GM23338 (cell line): ENCODE measurements around the gene BPI. TPM values are rescaled to one million over a fixed set of nuclear protein-coding genes. Genes with fewer than 3 reads are reported as not detected.

Source experiments
- ATAC-seq: fragments of 200-7000 bp; cut with Tn5 transposase; 3 replicates; pipeline ENCODE4 v1.9.1; 2020
- DNase-seq: peaks from one replicate; pipeline ENCODE4 v3.0.0-alpha.2; 2015; ENCODE audit warnings: low spot score
- H2AFZ ChIP-seq: fragments of 200-600 bp; sonication (generic); 2 replicates; pipeline ENCODE4 v1.8.0; 2016; ENCODE audit warnings: antibody characterized with exemption, mild to moderate bottlenecking, moderate library complexity
- H3F3A ChIP-seq: fragments of 200-600 bp; sonication (generic); replicated peaks from 2 replicates; pipeline ENCODE4 v1.8.0; 2017; ENCODE audit warnings: antibody characterized with exemption, mixed run types, low read depth
- H3K27ac ChIP-seq: fragments of 200-600 bp; sonication (generic); 2 replicates; pipeline ENCODE4 v1.6.1; 2016; ENCODE audit warnings: low read depth
- H3K27me3 ChIP-seq: fragments of 200-600 bp; sonication (generic); 2 replicates; pipeline ENCODE4 v1.8.0; 2016; ENCODE audit warnings: mild to moderate bottlenecking, mixed run types, moderate library complexity; ENCODE audit not compliant: insufficient read depth
- H3K36me3 ChIP-seq: fragments of 200-600 bp; sonication (generic); 2 replicates; pipeline ENCODE4 v1.8.0; 2016; ENCODE audit warnings: mild to moderate bottlenecking; ENCODE audit not compliant: insufficient read depth
- H3K4me1 ChIP-seq: fragments of 200-600 bp; sonication (generic); 2 replicates; pipeline ENCODE4 v1.8.0; 2016; ENCODE audit warnings: mild to moderate bottlenecking, moderate library complexity; ENCODE audit not compliant: insufficient read depth
- H3K4me2 ChIP-seq: fragments of 200-600 bp; sonication (generic); 2 replicates; pipeline ENCODE4 v1.7.1; 2017; ENCODE audit warnings: mixed run types
- H3K4me3 ChIP-seq: fragments of 200-600 bp; sonication (generic); 2 replicates; pipeline ENCODE4 v1.6.1; 2016; ENCODE audit warnings: mixed run types
- H3K79me2 ChIP-seq: fragments of 200-600 bp; sonication (generic); replicated peaks from 2 replicates; pipeline ENCODE4 v1.8.0; 2017; ENCODE audit warnings: mild to moderate bottlenecking; ENCODE audit not compliant: insufficient read depth
- H3K9me2 ChIP-seq: fragments of 200-600 bp; sonication (generic); 2 replicates; pipeline ENCODE4 v1.8.0; 2017; ENCODE audit not compliant: insufficient read depth
- H4K20me1 ChIP-seq: fragments of 200-600 bp; sonication (generic); replicated peaks from 2 replicates; pipeline ENCODE4 v1.8.0; 2017; ENCODE audit warnings: mild to moderate bottlenecking; ENCODE audit not compliant: insufficient read depth
- H3K27ac Mint-ChIP-seq: 2 replicates; pipeline ENCODE4 v1.8.0; 2020; ENCODE audit warnings: inconsistent platforms, mild to moderate bottlenecking, moderate library complexity, mixed read lengths
- H3K27me3 Mint-ChIP-seq: 3 replicates; pipeline ENCODE4 v1.8.0; 2022; ENCODE audit warnings: low read depth, mild to moderate bottlenecking, moderate library complexity, mixed read lengths, inconsistent platforms; ENCODE audit not compliant: insufficient read depth, poor library complexity
- H3K36me3 Mint-ChIP-seq: 3 replicates; pipeline ENCODE4 v1.8.0; 2021; ENCODE audit warnings: low read depth, mild to moderate bottlenecking, inconsistent platforms, moderate library complexity, mixed read lengths
- H3K4me1 Mint-ChIP-seq: 3 replicates; pipeline ENCODE4 v1.8.0; 2020; ENCODE audit warnings: mild to moderate bottlenecking, inconsistent platforms, mixed read lengths
- H3K4me3 Mint-ChIP-seq: 3 replicates; pipeline ENCODE4 v1.8.0; 2021; ENCODE audit warnings: moderate library complexity, mild to moderate bottlenecking, inconsistent platforms, mixed read lengths
- H3K9me3 Mint-ChIP-seq: 3 replicates; pipeline ENCODE4 v1.8.0; 2020; ENCODE audit warnings: moderate library complexity, mild to moderate bottlenecking, inconsistent platforms, mixed read lengths
- CREB1 ChIP-seq: fragments of 250-450 bp; sonication (Bioruptor Pico); IDR thresholded peaks from 2 replicates; pipeline ENCODE4 v1.5.0; 2020; ENCODE audit warnings: low read depth, mild to moderate bottlenecking, moderate library complexity
- EZH2 ChIP-seq: fragments of 200-600 bp; sonication (generic); IDR thresholded peaks from one replicate; pipeline ENCODE4 v1.8.0; 2017; ENCODE audit warnings: antibody characterized with exemption, mild to moderate bottlenecking, low read depth; ENCODE audit not compliant: unreplicated experiment
- JUNB ChIP-seq: IDR thresholded peaks from one replicate; pipeline ENCODE4 v1.6.1; 2016; ENCODE audit warnings: antibody characterized with exemption; ENCODE audit not compliant: unreplicated experiment
- NANOG ChIP-seq: IDR thresholded peaks from 2 replicates; pipeline ENCODE4 v1.6.1; 2016; ENCODE audit warnings: antibody characterized with exemption, borderline replicate concordance
- POLR2AphosphoS5 ChIP-seq: IDR thresholded peaks from 2 replicates; pipeline ENCODE4 v1.6.1; 2016; ENCODE audit warnings: antibody characterized with exemption, low read depth
- STAT1 ChIP-seq: IDR thresholded peaks from one replicate; pipeline ENCODE4 v1.6.1; 2016; ENCODE audit warnings: antibody characterized with exemption; ENCODE audit not compliant: unreplicated experiment
- ZNF114 ChIP-seq: fragments of 250-450 bp; sonication (Bioruptor Pico); IDR thresholded peaks from 2 replicates; pipeline ENCODE4 v1.5.0; 2020; ENCODE audit warnings: mild to moderate bottlenecking, moderate library complexity
- polyA plus RNA-seq: library from polyadenylated mRNA; unstranded; fragments of >200 nt; fragmentation: Nextera tagmentation; extraction: Ambion mirVana; gene quantifications from 2 replicates; pipeline ENCODE4 v1.2.1, GENCODE V29; 2016
- total RNA-seq: library from RNA; depleted of rRNA; stranded (reverse); fragments of >200 nt; shearing (Covaris generic); gene quantifications from 2 replicates; pipeline ENCODE4 v1.2.3, GENCODE V29; 2014
- TF ChIP-seq, protein P1 (sequence below), 2 experiments: fragments of 200-600 bp in 1 of 2; sonication (generic) in 1 of 2; conservative IDR thresholded peaks; 2 replicates each; pipeline versions ENCODE4 v1.5.1 to v1.6.1; 2016 to 2017; ENCODE audit warnings: antibody characterized with exemption in 2 of 2, low read depth in 2 of 2, mild to moderate bottlenecking in 2 of 2, moderate library complexity in 1 of 2

BPI gene
- total and polyA plus RNA-seq, 2 experiments from 2014 or later, result not detected

- Histone ChIP-seq H3K79me2 (no peaks in the 10 kb centered on the region), H3K27ac (no peak overlapping the region), H3K27me3 (no peaks in the 10 kb centered on the region), H2AFZ (no peak overlapping the region), H3K4me1 (no peaks in the 10 kb centered on the region), H3K4me3 (no peak overlapping the region), H3F3A (no peaks in the 10 kb centered on the region), H3K36me3 (no peaks in the 10 kb centered on the region), H3K4me2 (no peak overlapping the region), H3K9me2 (no peaks in the 10 kb centered on the region), H4K20me1 (no peaks in the 10 kb centered on the region)
- DNase-seq, result no peak
- H3K9me3 Mint-ChIP-seq, result peaks cover 5% of the 10 kb centered on the region; the same call in 2 of the 3 replicates
- no peak overlapping the region for H3K27ac Mint-ChIP-seq
- no peak overlapping the region for H3K4me3 Mint-ChIP-seq
- no peak for ATAC-seq
- H3K27me3 Mint-ChIP-seq, result peaks cover 6% of the 10 kb centered on the region
- TF ChIP-seq JUNB (no peak), EZH2 (no peak), ZNF114 (CRISPR knock-in tag) (no peak), NANOG (no peak), POLR2AphosphoS5 (no peak), CREB1 (CRISPR knock-in tag) (no peak)
- TF ChIP-seq, protein P1, sequence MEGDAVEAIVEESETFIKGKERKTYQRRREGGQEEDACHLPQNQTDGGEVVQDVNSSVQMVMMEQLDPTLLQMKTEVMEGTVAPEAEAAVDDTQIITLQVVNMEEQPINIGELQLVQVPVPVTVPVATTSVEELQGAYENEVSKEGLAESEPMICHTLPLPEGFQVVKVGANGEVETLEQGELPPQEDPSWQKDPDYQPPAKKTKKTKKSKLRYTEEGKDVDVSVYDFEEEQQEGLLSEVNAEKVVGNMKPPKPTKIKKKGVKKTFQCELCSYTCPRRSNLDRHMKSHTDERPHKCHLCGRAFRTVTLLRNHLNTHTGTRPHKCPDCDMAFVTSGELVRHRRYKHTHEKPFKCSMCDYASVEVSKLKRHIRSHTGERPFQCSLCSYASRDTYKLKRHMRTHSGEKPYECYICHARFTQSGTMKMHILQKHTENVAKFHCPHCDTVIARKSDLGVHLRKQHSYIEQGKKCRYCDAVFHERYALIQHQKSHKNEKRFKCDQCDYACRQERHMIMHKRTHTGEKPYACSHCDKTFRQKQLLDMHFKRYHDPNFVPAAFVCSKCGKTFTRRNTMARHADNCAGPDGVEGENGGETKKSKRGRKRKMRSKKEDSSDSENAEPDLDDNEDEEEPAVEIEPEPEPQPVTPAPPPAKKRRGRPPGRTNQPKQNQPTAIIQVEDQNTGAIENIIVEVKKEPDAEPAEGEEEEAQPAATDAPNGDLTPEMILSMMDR (conservative IDR thresholded peaks at IDR 0.05; ENCODE audit: low read depth in 2 of 2), result no peak
- no peaks in the 10 kb centered on the region for H3K36me3 Mint-ChIP-seq
- H3K4me1 Mint-ChIP-seq, result peaks cover under 1% of the 10 kb centered on the region; the same call in 1 of the 3 replicates
Observed at GRCh38 chr20:38272961-38273360, 31.0 kb upstream of the BPI start.

DNA sequence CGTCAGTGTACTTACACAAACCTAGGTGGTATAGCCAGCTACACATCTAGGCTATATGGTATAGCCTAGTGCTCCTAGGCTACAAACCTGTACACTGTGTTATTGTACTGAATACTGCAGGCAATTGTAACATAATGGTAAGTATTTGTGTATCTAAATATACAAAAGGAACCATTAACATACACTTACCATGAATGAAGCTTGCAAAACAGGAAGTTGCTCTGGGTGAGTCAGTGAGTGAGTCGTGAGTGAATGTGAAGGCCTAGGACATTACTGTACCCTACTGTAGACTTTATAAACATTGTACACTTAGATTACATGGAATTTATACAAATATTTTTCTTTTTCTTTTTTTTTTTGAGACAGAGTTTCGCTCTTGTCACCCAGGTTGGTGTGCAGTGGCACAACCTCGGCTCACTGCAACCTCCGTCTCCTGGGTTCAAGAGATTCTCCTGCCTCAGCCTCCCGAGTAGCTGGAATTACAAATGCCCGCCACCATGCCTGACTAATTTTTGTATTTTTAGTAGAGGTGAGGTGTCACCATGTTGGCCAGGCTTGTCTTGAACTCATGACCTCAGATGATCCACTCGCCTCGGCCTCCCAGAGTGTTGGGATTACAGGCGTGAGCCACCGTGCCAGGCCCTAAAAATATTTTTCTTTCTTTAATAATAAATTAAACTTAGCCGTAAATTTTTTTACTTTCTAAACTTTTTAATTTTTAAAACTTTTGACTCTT lies 28.0 kb upstream of the BPI start:
- Histone ChIP-seq H3K4me3 (no peak overlapping the region), H3K4me2 (no peak overlapping the region; the same call in 1 of the 2 replicates), H3F3A (no peaks in the 10 kb centered on the region), H3K27ac (no peak overlapping the region), H4K20me1 (no peaks in the 10 kb centered on the region), H3K36me3 (no peaks in the 10 kb centered on the region), H3K4me1 (no peaks in the 10 kb centered on the region), H2AFZ (no peak overlapping the region; the same call in 1 of the 2 replicates), H3K79me2 (no peaks in the 10 kb centered on the region), H3K9me2 (no peaks in the 10 kb centered on the region), H3K27me3 (no peaks in the 10 kb centered on the region)
- H3K36me3 Mint-ChIP-seq, result no peaks in the 10 kb centered on the region
- H3K27me3 Mint-ChIP-seq, result peaks cover 10% of the 10 kb centered on the region
- peaks cover under 1% of the 10 kb centered on the region; the same call in 1 of the 3 replicates for H3K9me3 Mint-ChIP-seq
- H3K4me1 Mint-ChIP-seq, result peaks cover 2% of the 10 kb centered on the region; the same call in 1 of the 3 replicates
- no peak overlapping the region for H3K4me3 Mint-ChIP-seq
- DNase-seq, result no peak
- H3K27ac Mint-ChIP-seq, result no peak overlapping the region
- TF ChIP-seq, protein P1 (conservative IDR thresholded peaks at IDR 0.05; ENCODE audit: low read depth in 2 of 2), result no peak
- TF ChIP-seq STAT1, result no peak
- no peak for ATAC-seq
